H1 (cell line): ENCODE measurements around the gene TUT4. TPM values are rescaled to one million over a fixed set of nuclear protein-coding genes. Genes with fewer than 3 reads are reported as not detected.

ENCODE experiments used
- CTCF ChIA-PET: fragments of 300-600 bp; sonication (Branson Sonifier 250); formaldehyde crosslinking; loops from one replicate; lab custom pipeline; 2021; ENCODE audit not compliant: partially characterized antibody; lab: Charles Lee
- POLR2A ChIA-PET: fragments of 300-600 bp; sonication (Branson Sonifier 250); formaldehyde crosslinking; loops from one replicate; lab custom pipeline; 2021; ENCODE audit warnings: inconsistent platforms; ENCODE audit not compliant: partially characterized antibody; lab: Charles Lee
- DNase-seq, 2 experiments: peaks; one replicate each; pipeline versions ENCODE4 v3.0.0 to v3.0.0-alpha.2; 2010 to 2022; ENCODE audit warnings: low spot score in 2 of 2, low read depth in 1 of 2, mixed read lengths in 1 of 2
- FAIRE-seq: peaks from 2 replicates; lab custom pipeline; 2011; peaks lifted over from hg19 to GRCh38; lab: Jason Lieb, UNC
- H2AFZ ChIP-seq: 2 replicates; pipeline ENCODE4 v1.8.1; 2012; ENCODE audit warnings: low read length, inconsistent platforms
- H2AK5ac ChIP-seq: 2 replicates; pipeline ENCODE4 v1.6.1; 2013; ENCODE audit warnings: low read depth, low read length
- H2BK120ac ChIP-seq: replicated peaks from 2 replicates; pipeline ENCODE3; 2013; ENCODE audit warnings: low read depth, low read length, inconsistent platforms
- H2BK12ac ChIP-seq: 2 replicates; pipeline ENCODE4 v1.6.1; 2013; ENCODE audit warnings: low read depth, low read length
- H2BK15ac ChIP-seq: 2 replicates; pipeline ENCODE4 v1.6.1; 2013; ENCODE audit warnings: low read length
- H2BK20ac ChIP-seq: 2 replicates; pipeline ENCODE4 v1.6.1; 2013; ENCODE audit warnings: low read length
- H2BK5ac ChIP-seq: 2 replicates; pipeline ENCODE4 v1.6.1; 2013; ENCODE audit warnings: low read depth, low read length
- H3K14ac ChIP-seq: 2 replicates; pipeline ENCODE4 v1.6.1; 2013; ENCODE audit warnings: inconsistent platforms; ENCODE audit not compliant: insufficient read length
- H3K18ac ChIP-seq: 2 replicates; pipeline ENCODE4 v1.6.1; 2013; ENCODE audit warnings: low read length; ENCODE audit errors: extremely low read depth
- H3K23ac ChIP-seq: 2 replicates; pipeline ENCODE4 v1.6.1; 2013; ENCODE audit warnings: inconsistent platforms; ENCODE audit not compliant: insufficient read length
- H3K23me2 ChIP-seq: 2 replicates; pipeline ENCODE4 v1.6.1; 2013; ENCODE audit warnings: low read depth, low read length
- H3K27ac ChIP-seq: 2 replicates; pipeline ENCODE4 v1.6.1; 2011; ENCODE audit warnings: low read depth, low read length, inconsistent platforms
- H3K27me3 ChIP-seq, 4 experiments: replicated peaks in 1 of 4; 1 replicate in 1 of 4; 2 replicates in 3 of 4; pipeline versions ENCODE4 v1.6.1 to v1.8.1; 2011 to 2013; ENCODE audit warnings: low read length in 3 of 4, mild to moderate bottlenecking in 3 of 4, inconsistent platforms in 2 of 4, mixed read lengths in 2 of 4, moderate library complexity in 1 of 4; ENCODE audit not compliant: control insufficient read depth in 3 of 4, insufficient read depth in 3 of 4; ENCODE audit errors: extremely low read depth in 1 of 4
- H3K36me3 ChIP-seq, 4 experiments: 2 replicates each; pipeline versions ENCODE4 v1.6.1 to v1.8.1; 2011 to 2013; ENCODE audit warnings: mild to moderate bottlenecking in 4 of 4, low read length in 3 of 4, moderate library complexity in 2 of 4, control low read depth in 1 of 4, inconsistent platforms in 1 of 4; ENCODE audit not compliant: insufficient read depth in 4 of 4, control insufficient read depth in 2 of 4
- H3K4ac ChIP-seq: replicated peaks from 2 replicates; pipeline ENCODE3; 2013; ENCODE audit warnings: low read length, low read depth, mixed read lengths, inconsistent platforms; ENCODE audit not compliant: insufficient read length
- H3K4me1 ChIP-seq, 4 experiments: replicated peaks in 1 of 4; 1 replicate in 1 of 4; 2 replicates in 3 of 4; pipeline versions ENCODE4 v1.6.1 to v1.8.1; 2011 to 2013; ENCODE audit warnings: low read length in 3 of 4, inconsistent platforms in 2 of 4, mixed read lengths in 1 of 4; ENCODE audit not compliant: insufficient read depth in 4 of 4, control insufficient read depth in 3 of 4
- H3K4me2 ChIP-seq, 2 experiments: 2 replicates each; pipeline versions ENCODE4 v1.6.1 to v1.8.1; 2011 to 2013; ENCODE audit warnings: low read depth in 2 of 2, low read length in 2 of 2, control low read depth in 1 of 2, inconsistent platforms in 1 of 2, mild to moderate bottlenecking in 1 of 2; ENCODE audit not compliant: insufficient read depth in 1 of 2
- H3K4me3 ChIP-seq, 4 experiments: fragments of 200-600, 300-600 bp in 1 of 4; sonication (generic), shearing (Covaris generic), sonication (Bioruptor Twin) in 1 of 4; 2 replicates each; pipeline versions ENCODE4 v1.5.1 to v1.8.1; 2011 to 2016; ENCODE audit warnings: low read length in 4 of 4, low read depth in 3 of 4, control low read depth in 2 of 4, inconsistent platforms in 2 of 4, mild to moderate bottlenecking in 2 of 4, mixed read lengths in 1 of 4, moderate library complexity in 1 of 4; ENCODE audit not compliant: insufficient read depth in 2 of 4; ENCODE audit errors: extremely low read depth in 1 of 4
- H3K56ac ChIP-seq: replicated peaks from 2 replicates; pipeline ENCODE3; 2013; ENCODE audit warnings: low read depth, mild to moderate bottlenecking, mixed read lengths, low read length, inconsistent platforms; ENCODE audit not compliant: insufficient read length
- H3K79me1 ChIP-seq: 2 replicates; pipeline ENCODE4 v1.6.1; 2013; ENCODE audit warnings: low read depth, low read length, control low read depth
- H3K79me2 ChIP-seq, 2 experiments: 2 replicates each; pipeline versions ENCODE4 v1.6.1 to v1.8.1; 2012 to 2013; ENCODE audit warnings: low read length in 2 of 2, mild to moderate bottlenecking in 2 of 2, inconsistent platforms in 1 of 2; ENCODE audit not compliant: insufficient read depth in 2 of 2, control insufficient read depth in 1 of 2
- H3K9ac ChIP-seq, 4 experiments: replicated peaks in 1 of 4; 1 replicate in 1 of 4; 2 replicates in 3 of 4; pipeline versions ENCODE4 v1.6.1 to v1.8.1; 2011 to 2013; ENCODE audit warnings: low read depth in 3 of 4, low read length in 3 of 4, control low read depth in 2 of 4, mild to moderate bottlenecking in 2 of 4, moderate library complexity in 2 of 4, inconsistent platforms in 1 of 4; ENCODE audit errors: extremely low read depth in 1 of 4
- H3K9me3 ChIP-seq, 2 experiments: 2 replicates each; pipeline versions ENCODE4 v1.6.1 to v1.8.1; 2012 to 2013; ENCODE audit warnings: mild to moderate bottlenecking in 2 of 2, moderate library complexity in 2 of 2, control low read depth in 1 of 2, inconsistent platforms in 1 of 2, low read depth in 1 of 2, low read length in 1 of 2, mixed read lengths in 1 of 2; ENCODE audit not compliant: insufficient read depth in 2 of 2
- H4K20me1 ChIP-seq, 2 experiments: replicated peaks in 1 of 2; 2 replicates each; pipeline versions ENCODE3 to v1.8.1; 2011 to 2013; ENCODE audit warnings: inconsistent platforms in 2 of 2, low read length in 2 of 2, mild to moderate bottlenecking in 1 of 2; ENCODE audit not compliant: insufficient read depth in 2 of 2, control insufficient read depth in 1 of 2
- H4K5ac ChIP-seq: 2 replicates; pipeline ENCODE4 v1.6.1; 2013; ENCODE audit warnings: low read length, low read depth, mixed read lengths, inconsistent platforms; ENCODE audit not compliant: insufficient read length
- H4K8ac ChIP-seq: 2 replicates; pipeline ENCODE4 v1.8.0; 2013; ENCODE audit warnings: mild to moderate bottlenecking, moderate library complexity, low read length, inconsistent platforms; ENCODE audit not compliant: insufficient read depth; ENCODE audit errors: extremely low read depth
- H4K91ac ChIP-seq: replicated peaks from 2 replicates; pipeline ENCODE3; 2013; ENCODE audit warnings: low read length, mixed read lengths, inconsistent platforms; ENCODE audit not compliant: insufficient read length
- EP300 ChIP-seq, 2 experiments: IDR thresholded peaks; 1 replicate in 1 of 2; 2 replicates in 1 of 2; pipeline ENCODE4 v1.6.1; 2011 to 2012; ENCODE audit warnings: low read depth in 2 of 2, low read length in 2 of 2, mild to moderate bottlenecking in 2 of 2, borderline replicate concordance in 1 of 2, inconsistent platforms in 1 of 2, moderate library complexity in 1 of 2
- WGBS, 2 experiments: shearing (Covaris generic) in 1 of 2; methylation state at CpG; one replicate each; pipeline versions ENCODE4 v1.1.6 to v1.1.7; 2013 to 2015; ENCODE audit warnings: low lambda C conversion rate in 2 of 2, mixed read lengths in 2 of 2, inconsistent platforms in 1 of 2, low coverage in 1 of 2, missing lambda C conversion rate in 1 of 2; ENCODE audit not compliant: insufficient replicate concordance in 2 of 2, insufficient coverage in 1 of 2, insufficient read length in 1 of 2; ENCODE audit errors: extremely low coverage in 1 of 2, missing lambda C conversion rate in 1 of 2; 5-methylcytosine and 5-hydroxymethylcytosine counted together
- polyA plus RNA-seq, 7 experiments: library from polyadenylated mRNA; depleted of rRNA in 3 of 7; stranded (reverse) in 5 of 7; unstranded in 2 of 7; fragments of >200 nt in 5 of 7; fragments of 200-250 nt in 2 of 7; gene quantifications; 1 replicate in 5 of 7; 2 replicates in 1 of 7; 4 replicates in 1 of 7; pipeline versions ENCODE4 v1.2.1 to v1.2.3, GENCODE V29; 2011 to 2013; ENCODE audit warnings: missing spikeins in 2 of 7, mixed read lengths in 2 of 7
- total RNA-seq: library from RNA; stranded (reverse); fragmentation: NEBNext Ultra II Directional; extraction: Animal tissue kit (Norgen Biotek cat#: 25700); gene quantifications from 2 replicates; pipeline ENCODE4 v1.2.1, GENCODE V29; 2021

Gene TUT4
- total and polyA plus RNA-seq, 2 of the 8 experiments (the other 6 are each of a cell fraction or from before 2014, with no cell fraction given) = 54.5 to 63.3 TPM

GRCh38 chr1:52477876-52478275, 75.0 kb downstream of the TUT4 start:
- Histone ChIP-seq H3K23me2 (no peaks in the 10 kb centered on the region), H4K5ac (no peak overlapping the region), H3K9me3 (no peaks in the 10 kb centered on the region), H3K56ac (no peak overlapping the region), H4K8ac (no peak overlapping the region), H3K23ac (no peak overlapping the region), H2AK5ac (no peak overlapping the region), H3K4me1 (no peaks in the 10 kb centered on the region), H2BK20ac (no peak overlapping the region), H2BK120ac (no peak overlapping the region), H3K9ac (no peak overlapping the region), H3K79me2 (no peaks in the 10 kb centered on the region), H2BK12ac (no peak overlapping the region), H3K4me3 (no peak overlapping the region), H2AFZ (no peak overlapping the region), H3K27ac (no peak overlapping the region), H3K14ac (no peak overlapping the region), H3K4me2 (no peak overlapping the region), H3K27me3 (no peaks in the 10 kb centered on the region), H3K79me1 (no peaks in the 10 kb centered on the region), H4K91ac (no peak overlapping the region), H3K4ac (no peak overlapping the region), H2BK5ac (no peak overlapping the region), H4K20me1 (no peaks in the 10 kb centered on the region), H2BK15ac (no peak overlapping the region), H3K18ac (no peak overlapping the region), H3K36me3 (peaks cover 0 to 11% (median 5%) of the 10 kb centered on the region in 4 experiments; a peak in 2 of 8 replicates)
- DNase-seq (no peak), FAIRE-seq (no peak)
- no peak for TF ChIP-seq EP300 (IDR thresholded peaks at IDR 0.05; ENCODE audit: borderline replicate concordance in 1 of 2, low read depth in 2 of 2, low read length in 2 of 2)
- ChIA-PET CTCF (no interaction called here), POLR2A (no interaction called here)
- 100% methylated on average over 1 of the region's 1 CpG; no CpG with 5 or more reads in 1 of the 2 experiments for WGBS, 2 experiments
